Vagina (tissue), 2 donors: ENCODE measurements around the gene RB1. TPM values are rescaled to one million over a fixed set of nuclear protein-coding genes. Genes with fewer than 3 reads are reported as not detected.

Experiments
- DNase-seq, 2 donors: peaks; one replicate each; pipeline ENCODE4 v3.0.0-alpha.2; 2017; ENCODE audit errors: extremely low spot score in 2 of 2
- H3K27ac ChIP-seq: fragments of 200-600 bp; sonication (generic); one replicate; pipeline ENCODE4 v1.5.1; 2019
- H3K27me3 ChIP-seq: fragments of 200-600 bp; sonication (generic); one replicate; pipeline ENCODE4 v1.5.1; 2019
- H3K36me3 ChIP-seq, 2 donors: fragments of 200-600 bp; sonication (generic); one replicate each; pipeline ENCODE4 v1.5.1; 2017 to 2019
- H3K4me1 ChIP-seq: fragments of 200-600 bp; sonication (generic); one replicate; pipeline ENCODE4 v1.5.1; 2019
- H3K4me3 ChIP-seq, 2 donors: fragments of 200-600 bp; sonication (generic); 1 replicate in 1 of 2; 2 replicates in 1 of 2; pipeline ENCODE4 v1.5.1; 2016 to 2019
- H3K9me3 ChIP-seq: fragments of 200-600 bp; sonication (generic); one replicate; pipeline ENCODE4 v1.5.1; 2019
- POLR2A ChIP-seq, 2 donors: fragments of 450-650 bp; IDR thresholded peaks; one replicate each; pipeline ENCODE4 v1.6.1; 2017; ENCODE audit warnings: antibody characterized with exemption in 2 of 2, mild to moderate bottlenecking in 2 of 2, moderate library complexity in 2 of 2
- POLR2AphosphoS5 ChIP-seq, 2 donors: sonication (generic); formaldehyde crosslinking; IDR thresholded peaks; one replicate each; pipeline ENCODE4 v1.9.0; 2017; ENCODE audit warnings: antibody characterized with exemption in 2 of 2, mild to moderate bottlenecking in 2 of 2, low read depth in 1 of 2; ENCODE audit not compliant: insufficient read depth in 1 of 2
- intact Hi-C: fragments of 100-400 bp; cut with DNase I; formaldehyde crosslinking; loops from one replicate; pipeline ENCODE4 v1.15.1; 2023
- total RNA-seq: library from RNA; depleted of rRNA; stranded (reverse); fragments of >200 nt; gene quantifications from one replicate; pipeline ENCODE4 v1.2.3, GENCODE V29; 2016
- TF ChIP-seq, protein P1 (sequence below), 3 experiments: fragments of 450-650 bp in 2 of 3; fragments of 200-600 bp in 1 of 3; sonication (generic) in 1 of 3; IDR thresholded peaks; one replicate each; pipeline ENCODE4 v1.5.1; 2017 to 2019; ENCODE audit warnings: antibody characterized with exemption in 3 of 3, mild to moderate bottlenecking in 2 of 3, moderate library complexity in 2 of 3

The RB1 gene
- total RNA-seq = 34.4 TPM

- intact Hi-C loops = loop anchor here (5.0 to 10.0 kb wide), 3 partner anchors 111 to 209 kb away; partner anchors contain the start of genes LPAR6 and MED4
- H3K4me3 ChIP-seq = peak within 1 kb of the TSS; percentile 90 to 98
- H3K27ac ChIP-seq = peak within 1 kb of the TSS; percentile 99
- peak; percentile 86 to 99 for TF ChIP-seq POLR2AphosphoS5 (IDR thresholded peaks at IDR 0.05; ENCODE audit: insufficient read depth in 1 of 2, low read depth in 1 of 2)
- TF ChIP-seq, protein P1, sequence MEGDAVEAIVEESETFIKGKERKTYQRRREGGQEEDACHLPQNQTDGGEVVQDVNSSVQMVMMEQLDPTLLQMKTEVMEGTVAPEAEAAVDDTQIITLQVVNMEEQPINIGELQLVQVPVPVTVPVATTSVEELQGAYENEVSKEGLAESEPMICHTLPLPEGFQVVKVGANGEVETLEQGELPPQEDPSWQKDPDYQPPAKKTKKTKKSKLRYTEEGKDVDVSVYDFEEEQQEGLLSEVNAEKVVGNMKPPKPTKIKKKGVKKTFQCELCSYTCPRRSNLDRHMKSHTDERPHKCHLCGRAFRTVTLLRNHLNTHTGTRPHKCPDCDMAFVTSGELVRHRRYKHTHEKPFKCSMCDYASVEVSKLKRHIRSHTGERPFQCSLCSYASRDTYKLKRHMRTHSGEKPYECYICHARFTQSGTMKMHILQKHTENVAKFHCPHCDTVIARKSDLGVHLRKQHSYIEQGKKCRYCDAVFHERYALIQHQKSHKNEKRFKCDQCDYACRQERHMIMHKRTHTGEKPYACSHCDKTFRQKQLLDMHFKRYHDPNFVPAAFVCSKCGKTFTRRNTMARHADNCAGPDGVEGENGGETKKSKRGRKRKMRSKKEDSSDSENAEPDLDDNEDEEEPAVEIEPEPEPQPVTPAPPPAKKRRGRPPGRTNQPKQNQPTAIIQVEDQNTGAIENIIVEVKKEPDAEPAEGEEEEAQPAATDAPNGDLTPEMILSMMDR (IDR thresholded peaks at IDR 0.05) = no peak
- peak; percentile 75 to 96 for TF ChIP-seq POLR2A (IDR thresholded peaks at IDR 0.05)
- H3K9me3 ChIP-seq = no peaks in the 10 kb centered on the region
- H3K36me3 ChIP-seq = no peaks in the 10 kb centered on the region
- no peaks in the 10 kb centered on the region for H3K27me3 ChIP-seq
- peaks cover 34% of the 10 kb centered on the region for H3K4me1 ChIP-seq
- peak in 1 of 2 donors; percentile 95 for DNase-seq
Measured at GRCh38 chr13:48303359-48304142, at the start of gene RB1. TSS of gene RB1 (plus strand) at chr13:48303751. CDS start at chr13:48303913, 162 bp downstream.

DNA sequence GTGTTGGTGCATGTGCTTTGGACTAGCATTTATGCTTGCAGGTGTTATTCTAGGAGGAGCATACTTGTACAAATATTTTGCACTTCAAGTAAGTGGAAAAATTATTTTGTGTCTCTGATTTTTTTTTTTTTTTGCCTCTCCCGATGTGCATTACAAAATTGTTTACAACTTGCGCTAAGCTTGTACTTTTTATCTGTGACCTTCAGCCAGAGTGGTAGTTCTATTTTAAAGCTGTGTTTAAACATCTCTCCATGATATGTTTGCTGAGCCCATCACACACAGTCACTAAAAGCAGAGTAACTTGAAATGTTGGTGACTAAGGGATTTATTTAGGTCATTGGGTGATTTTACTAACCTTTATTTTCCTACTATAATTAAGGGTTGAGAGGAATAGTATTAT is 49.7 kb upstream of the RB1 start:
- Histone ChIP-seq H3K36me3 (peaks cover 0 to 52% of the 10 kb centered on the region in 2 donors), H3K9me3 (no peaks in the 10 kb centered on the region), H3K4me3 (no peak overlapping the region), H3K4me1 (peaks cover 52% of the 10 kb centered on the region), H3K27me3 (no peaks in the 10 kb centered on the region), H3K27ac (no peak overlapping the region)
- TF ChIP-seq POLR2AphosphoS5 (IDR thresholded peaks at IDR 0.05; ENCODE audit: insufficient read depth in 1 of 2, low read depth in 1 of 2) = no peak
- TF ChIP-seq, protein P1 (IDR thresholded peaks at IDR 0.05) = no peak
- no peak for TF ChIP-seq POLR2A (IDR thresholded peaks at IDR 0.05)
- DNase-seq = no peak
- intact Hi-C loops = no loop called here

GRCh38 chr13:48255090-48255489 is 48.5 kb upstream of the RB1 start:
- H3K9me3 ChIP-seq = no peaks in the 10 kb centered on the region
- intact Hi-C loops = no loop called here
- peaks cover 52% of the 10 kb centered on the region for H3K4me1 ChIP-seq
- peaks cover 0 to 64% of the 10 kb centered on the region in 2 donors for H3K36me3 ChIP-seq
- H3K4me3 ChIP-seq = no peak overlapping the region
- H3K27ac ChIP-seq = no peak overlapping the region
- H3K27me3 ChIP-seq = no peaks in the 10 kb centered on the region
- TF ChIP-seq POLR2AphosphoS5 (IDR thresholded peaks at IDR 0.05; ENCODE audit: insufficient read depth in 1 of 2, low read depth in 1 of 2) = no peak
- TF ChIP-seq, protein P1 (IDR thresholded peaks at IDR 0.05) = no peak
- no peak for TF ChIP-seq POLR2A (IDR thresholded peaks at IDR 0.05)
- DNase-seq = no peak

- Histone ChIP-seq H3K4me1 (peaks cover 44% of the 10 kb centered on the region), H3K4me3 (no peak overlapping the region), H3K36me3 (peaks cover 0 to 73% of the 10 kb centered on the region in 2 donors), H3K27me3 (no peaks in the 10 kb centered on the region), H3K27ac (no peak overlapping the region), H3K9me3 (no peaks in the 10 kb centered on the region)
- DNase-seq = no peak
- TF ChIP-seq, protein P1 (IDR thresholded peaks at IDR 0.05) = no peak
- TF ChIP-seq POLR2A (IDR thresholded peaks at IDR 0.05) (no peak), POLR2AphosphoS5 (IDR thresholded peaks at IDR 0.05; ENCODE audit: insufficient read depth in 1 of 2, low read depth in 1 of 2) (no peak)
- intact Hi-C loops = no loop called here
Measured at GRCh38 chr13:48255954-48256353, 47.6 kb upstream of the RB1 start.

DNA sequence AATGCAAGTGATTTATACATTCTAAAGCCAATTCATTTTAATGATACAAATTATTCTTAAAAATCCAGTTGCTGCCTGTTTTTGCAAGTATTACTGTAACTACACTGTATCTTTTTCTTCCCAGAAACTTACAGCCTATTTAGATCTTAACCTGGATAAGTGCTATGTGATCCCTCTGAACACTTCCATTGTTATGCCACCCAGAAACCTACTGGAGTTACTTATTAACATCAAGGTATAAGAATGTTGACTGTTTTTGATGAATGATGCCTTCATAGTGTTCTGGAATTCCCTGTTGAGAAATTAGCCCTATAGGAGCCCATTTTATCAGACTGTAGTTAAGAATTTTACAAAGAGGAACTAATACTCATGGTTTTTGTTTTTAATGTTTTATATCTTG is 45.5 kb upstream of the RB1 start:
- peaks cover 0 to 93% of the 10 kb centered on the region in 2 donors for H3K36me3 ChIP-seq
- TF ChIP-seq POLR2AphosphoS5 (IDR thresholded peaks at IDR 0.05; ENCODE audit: insufficient read depth in 1 of 2, low read depth in 1 of 2) (no peak), POLR2A (IDR thresholded peaks at IDR 0.05) (no peak)
- TF ChIP-seq, protein P1 (IDR thresholded peaks at IDR 0.05) = no peak
- H3K4me3 ChIP-seq = no peak overlapping the region
- no peaks in the 10 kb centered on the region for H3K27me3 ChIP-seq
- peaks cover 26% of the 10 kb centered on the region for H3K4me1 ChIP-seq
- DNase-seq = no peak
- intact Hi-C loops = no loop called here
- no peaks in the 10 kb centered on the region for H3K9me3 ChIP-seq
- H3K27ac ChIP-seq = no peak overlapping the region
